Naive B cell (primary cell): Measurements from ENCODE around the gene CDK5RAP3. TPM values are rescaled to one million over a fixed set of nuclear protein-coding genes. Genes with fewer than 3 reads are reported as not detected.

Source experiments
- ATAC-seq, 2 donors: fragments of 150-1000 bp; cut with Tn5 transposase; 2 replicates each; pipeline ENCODE4 v1.10.0; 2021; ENCODE audit warnings: low read depth in 2 of 2, mild to moderate bottlenecking in 2 of 2, moderate library complexity in 2 of 2
- DNase-seq: peaks from one replicate; pipeline ENCODE4 v3.0.0; 2022
- H3K27ac Mint-ChIP-seq, 6 donors: one replicate each; pipeline ENCODE4 v1.8.0; 2020 to 2022; ENCODE audit warnings: mild to moderate bottlenecking in 6 of 6, mixed read lengths in 6 of 6, moderate library complexity in 5 of 6, inconsistent platforms in 2 of 6
- H3K27me3 Mint-ChIP-seq, 3 donors: one replicate each; pipeline ENCODE4 v1.8.0; 2021 to 2022; ENCODE audit warnings: mixed read lengths in 3 of 3, mild to moderate bottlenecking in 1 of 3
- H3K36me3 Mint-ChIP-seq, 2 donors: one replicate each; pipeline ENCODE4 v1.8.0; 2020 to 2022; ENCODE audit warnings: mixed read lengths in 2 of 2, inconsistent platforms in 1 of 2, mild to moderate bottlenecking in 1 of 2
- H3K4me1 Mint-ChIP-seq, 3 donors: one replicate each; pipeline ENCODE4 v1.8.0; 2020 to 2022; ENCODE audit warnings: mixed read lengths in 3 of 3, inconsistent platforms in 1 of 3, mild to moderate bottlenecking in 1 of 3, moderate library complexity in 1 of 3
- H3K4me3 Mint-ChIP-seq, 8 donors: one replicate each; pipeline ENCODE4 v1.8.0; 2020 to 2022; ENCODE audit warnings: mild to moderate bottlenecking in 8 of 8, mixed read lengths in 8 of 8, moderate library complexity in 8 of 8, inconsistent platforms in 2 of 8
- H3K9me3 Mint-ChIP-seq, 7 donors: one replicate each; pipeline ENCODE4 v1.8.0; 2020 to 2022; ENCODE audit warnings: mixed read lengths in 7 of 7, mild to moderate bottlenecking in 5 of 7, inconsistent platforms in 2 of 7, moderate library complexity in 1 of 7
- polyA plus RNA-seq, 6 donors: library from polyadenylated mRNA; unstranded; fragments of 300-500 nt; fragmentation: Illumina TruSeq; gene quantifications; one replicate each; pipeline ENCODE4 v1.2.3, GENCODE V29; 2021; ENCODE audit warnings: low read depth in 6 of 6

The CDK5RAP3 gene
- polyA plus RNA-seq, 6 donors from 2014 or later: 69.7 to 87.5 (median 84.0) TPM

DNA sequence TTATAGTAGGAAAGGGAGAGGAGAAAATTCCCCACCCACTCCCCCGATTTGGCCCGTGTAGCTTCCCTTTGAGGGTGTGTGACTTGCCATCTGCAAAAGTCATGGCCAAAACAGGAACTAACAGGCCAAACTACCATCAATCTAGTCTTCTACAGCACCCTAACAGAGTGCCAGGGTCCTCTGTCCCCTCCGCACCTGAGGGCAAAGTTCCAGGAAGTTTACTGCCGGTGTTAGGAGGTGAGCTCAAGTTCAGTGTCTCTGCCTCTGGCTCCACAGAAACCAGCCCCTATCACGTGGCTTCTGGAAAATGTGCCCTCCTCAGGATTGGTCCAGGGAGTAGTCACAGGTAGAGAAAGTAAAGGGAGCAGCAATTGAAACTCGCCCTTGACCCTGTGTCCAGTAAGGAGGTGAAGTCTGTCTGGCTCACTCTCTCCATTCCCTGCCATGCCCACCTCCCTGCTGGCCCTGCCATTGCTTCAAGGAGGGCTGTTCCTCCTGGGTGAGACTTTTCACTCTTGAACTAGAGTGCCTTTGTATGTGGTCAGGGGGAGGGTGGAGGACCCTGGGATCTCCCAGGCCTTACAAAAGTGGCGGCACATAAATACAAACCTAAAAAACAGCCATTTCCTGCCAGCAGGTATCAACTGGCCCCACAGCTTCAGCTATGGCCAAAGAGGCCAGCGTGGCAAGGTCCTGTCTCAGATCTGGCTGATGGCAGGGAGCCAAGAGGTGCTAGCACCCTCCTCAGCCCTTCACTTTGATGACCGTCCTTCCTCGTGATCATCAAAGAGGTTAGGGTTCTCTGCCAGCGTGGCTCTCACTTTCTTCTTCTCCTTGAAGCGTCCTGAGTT lies 18.5 kb upstream of the CDK5RAP3 start:
- DNase-seq (no peak), ATAC-seq (no peak)
- Mint-ChIP-seq H3K4me3 (no peak overlapping the region), H3K27me3 (no peaks in the 10 kb centered on the region), H3K9me3 (no peaks in the 10 kb centered on the region), H3K27ac (peak overlapping the region in 1 of 6 donors; percentile 24), H3K36me3 (no peaks in the 10 kb centered on the region), H3K4me1 (peaks cover 15 to 18% (median 17%) of the 10 kb centered on the region in 3 donors)

DNA sequence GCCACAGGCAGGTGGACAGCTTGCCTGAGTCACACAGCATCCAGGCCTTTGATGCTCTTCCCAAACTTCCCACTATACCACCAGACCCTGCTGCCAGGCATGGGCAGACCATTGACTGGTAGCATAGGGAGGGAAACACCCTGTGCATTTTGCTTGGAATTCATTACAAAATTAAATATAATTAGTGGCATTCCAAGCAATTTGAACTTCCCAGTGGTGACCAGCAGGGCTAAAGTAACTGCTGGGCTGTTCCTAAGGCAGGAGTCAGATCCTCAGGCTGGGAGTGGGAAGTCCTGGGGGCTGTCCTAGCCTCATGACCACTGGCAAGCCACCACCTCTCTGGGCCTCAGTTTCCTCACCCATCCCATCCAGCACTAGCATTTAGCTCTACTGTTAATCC lies 17.0 kb upstream of the CDK5RAP3 start:
- H3K27me3 Mint-ChIP-seq: no peaks in the 10 kb centered on the region
- no peak for DNase-seq
- H3K9me3 Mint-ChIP-seq: no peaks in the 10 kb centered on the region
- H3K4me3 Mint-ChIP-seq: no peak overlapping the region
- no peaks in the 10 kb centered on the region for H3K36me3 Mint-ChIP-seq
- H3K27ac Mint-ChIP-seq: no peak overlapping the region
- H3K4me1 Mint-ChIP-seq: peaks cover 12 to 14% (median 13%) of the 10 kb centered on the region in 3 donors
- ATAC-seq: no peak

DNA sequence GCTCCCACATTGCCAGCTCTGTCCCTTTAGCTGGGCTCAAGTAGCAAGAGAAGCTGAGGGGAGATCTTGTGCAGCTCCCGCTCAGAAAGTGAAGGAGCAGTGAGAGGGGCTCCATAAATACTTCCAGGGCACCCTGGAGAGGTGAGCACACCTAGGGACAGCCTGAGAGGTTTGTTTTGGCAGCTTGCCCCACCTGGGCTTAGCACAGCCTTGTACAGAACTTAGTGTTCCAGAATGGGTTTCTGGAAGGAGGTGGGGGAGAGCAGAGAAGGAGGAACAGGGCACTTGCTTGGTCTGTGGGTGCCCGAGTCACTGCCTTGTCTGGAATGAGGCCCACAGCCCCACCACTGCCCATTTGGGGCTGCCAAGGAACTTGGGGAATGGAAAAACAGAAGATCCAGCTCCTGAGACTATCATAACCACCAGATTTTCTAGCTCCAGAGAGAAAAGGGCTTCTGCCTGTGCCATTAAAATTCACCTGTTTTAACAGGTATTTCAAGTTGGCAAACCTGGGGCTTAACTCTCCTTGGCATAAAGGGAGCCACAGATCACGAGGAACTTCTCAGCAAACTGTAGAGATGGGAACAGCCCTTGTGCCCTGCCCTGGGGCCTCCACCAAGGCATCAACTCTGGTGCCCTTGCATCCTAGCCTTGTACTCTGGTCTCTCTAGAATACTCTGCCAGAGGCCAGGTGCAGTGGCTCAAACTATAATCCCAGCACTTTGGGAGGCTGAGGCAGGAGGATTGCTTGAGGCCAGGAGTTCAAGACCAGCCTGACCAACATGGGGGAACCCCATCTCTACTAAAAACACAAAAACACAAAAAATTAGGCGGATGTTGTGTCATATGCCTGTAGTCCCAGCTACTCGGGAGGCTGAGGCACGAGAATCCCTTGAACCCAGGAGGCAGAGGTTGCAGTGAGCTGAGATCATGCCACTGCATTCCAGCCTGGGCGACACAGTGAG lies 15.1 kb upstream of the CDK5RAP3 start:
- ATAC-seq: no peak
- no peaks in the 10 kb centered on the region for H3K4me1 Mint-ChIP-seq
- no peaks in the 10 kb centered on the region for H3K27me3 Mint-ChIP-seq

DNA sequence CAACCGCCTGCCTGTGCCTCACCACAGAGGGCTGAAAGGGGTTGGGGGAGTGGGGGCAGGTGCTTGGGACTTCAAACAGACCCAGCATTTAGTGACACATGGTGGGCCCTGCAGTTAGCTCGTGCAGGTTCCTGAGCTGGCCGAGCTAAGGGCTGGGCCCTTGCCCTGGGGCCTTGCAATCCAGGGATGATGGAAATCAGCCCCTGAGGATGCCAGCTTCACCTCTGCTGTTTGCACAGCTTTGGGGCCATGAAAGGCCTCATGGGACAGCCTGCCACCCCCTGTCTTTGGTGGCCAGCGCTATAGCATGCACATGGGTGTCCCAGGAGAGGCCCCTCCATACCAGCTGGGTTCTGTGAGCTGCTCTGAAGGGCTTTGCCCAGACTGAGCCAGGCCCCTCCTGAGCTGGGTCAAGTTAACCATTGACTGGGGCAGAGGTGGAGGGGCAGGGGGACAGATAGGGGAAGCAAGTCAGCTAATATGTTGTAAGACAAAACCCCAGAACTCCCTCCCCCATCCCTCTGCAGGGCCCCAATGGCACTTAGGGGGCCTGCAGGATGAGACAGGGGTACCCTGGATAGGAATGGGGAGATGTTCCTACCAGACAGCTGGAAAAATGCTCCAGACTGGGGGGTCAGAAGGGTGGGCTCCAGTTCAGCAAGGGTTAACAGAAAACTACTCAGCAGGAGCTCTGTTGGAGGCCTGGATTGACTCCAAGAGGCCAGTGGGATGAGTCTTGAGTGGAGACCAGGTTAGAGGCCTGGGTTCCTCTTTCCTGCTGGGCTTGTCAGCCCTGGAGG lies 13.9 kb upstream of the CDK5RAP3 start:
- Mint-ChIP-seq H3K36me3 (no peaks in the 10 kb centered on the region), H3K4me3 (no peak overlapping the region), H3K27ac (no peak overlapping the region), H3K9me3 (no peaks in the 10 kb centered on the region), H3K4me1 (no peaks in the 10 kb centered on the region), H3K27me3 (no peaks in the 10 kb centered on the region)
- ATAC-seq: no peak
- no peak for DNase-seq

More for the DNA sequence above, 15.1 kb upstream of the CDK5RAP3 start:
- no peaks in the 10 kb centered on the region for H3K36me3 Mint-ChIP-seq
- H3K27ac Mint-ChIP-seq: no peak overlapping the region
- no peaks in the 10 kb centered on the region for H3K9me3 Mint-ChIP-seq
- no peak overlapping the region for H3K4me3 Mint-ChIP-seq
- no peak for DNase-seq

DNA sequence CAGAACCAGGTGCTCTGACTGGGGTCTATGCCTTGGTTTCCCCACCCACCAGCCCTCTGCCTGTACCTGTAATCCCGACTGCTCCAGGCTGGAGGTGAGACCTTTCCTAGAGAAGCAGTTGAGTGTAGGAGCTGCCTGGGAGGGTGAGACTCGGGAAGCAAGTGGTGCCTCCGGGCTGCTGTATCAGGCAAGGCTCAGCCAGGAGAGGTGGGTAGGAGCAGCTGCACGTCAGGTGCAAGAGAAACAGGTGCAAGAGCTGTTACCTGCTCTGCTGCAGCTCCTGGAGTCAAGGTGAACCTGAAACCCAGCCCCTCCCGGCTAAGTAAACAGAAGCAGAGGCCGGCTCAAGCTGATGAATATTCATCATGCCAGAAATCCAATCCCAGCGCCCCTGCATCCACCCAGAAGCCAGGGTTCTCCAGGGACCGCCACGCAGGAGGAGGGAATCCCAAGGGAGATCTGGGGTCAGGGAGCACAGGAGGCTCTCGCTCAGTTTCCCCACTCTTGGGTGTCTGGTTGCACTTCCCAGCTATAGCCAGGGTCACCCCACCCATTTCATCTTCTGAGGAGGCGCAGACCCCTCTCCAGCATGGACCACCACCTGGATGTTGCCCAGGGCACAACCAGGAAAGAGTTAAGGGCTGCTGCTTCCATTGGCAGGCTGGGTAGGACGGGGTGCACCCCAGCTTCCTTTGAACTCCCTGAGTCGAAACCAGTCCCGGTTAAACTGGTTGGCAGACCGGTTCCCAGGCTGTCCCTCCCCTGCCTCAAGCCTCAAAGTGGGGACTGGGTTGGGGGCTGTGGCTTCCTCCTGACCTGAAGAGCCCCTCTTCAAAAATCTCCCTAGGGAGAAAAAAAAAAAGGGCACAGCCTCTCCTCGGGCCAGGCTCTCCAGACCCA lies 13.1 kb upstream of the CDK5RAP3 start, which contains the start of gene PRR15L:
Gene PRR15L (minus strand): TSS at position 293 of the 900 bp plus-strand sequence. CDS start 4,649 bp downstream, outside the sequence.
- Mint-ChIP-seq H3K36me3 (no peaks in the 10 kb centered on the region), H3K4me1 (no peaks in the 10 kb centered on the region), H3K9me3 (no peaks in the 10 kb centered on the region), H3K27me3 (no peaks in the 10 kb centered on the region), H3K27ac (no peak within 1 kb of the TSS), H3K4me3 (no peak within 1 kb of the TSS)
- DNase-seq: no peak
- no peak for ATAC-seq

DNA sequence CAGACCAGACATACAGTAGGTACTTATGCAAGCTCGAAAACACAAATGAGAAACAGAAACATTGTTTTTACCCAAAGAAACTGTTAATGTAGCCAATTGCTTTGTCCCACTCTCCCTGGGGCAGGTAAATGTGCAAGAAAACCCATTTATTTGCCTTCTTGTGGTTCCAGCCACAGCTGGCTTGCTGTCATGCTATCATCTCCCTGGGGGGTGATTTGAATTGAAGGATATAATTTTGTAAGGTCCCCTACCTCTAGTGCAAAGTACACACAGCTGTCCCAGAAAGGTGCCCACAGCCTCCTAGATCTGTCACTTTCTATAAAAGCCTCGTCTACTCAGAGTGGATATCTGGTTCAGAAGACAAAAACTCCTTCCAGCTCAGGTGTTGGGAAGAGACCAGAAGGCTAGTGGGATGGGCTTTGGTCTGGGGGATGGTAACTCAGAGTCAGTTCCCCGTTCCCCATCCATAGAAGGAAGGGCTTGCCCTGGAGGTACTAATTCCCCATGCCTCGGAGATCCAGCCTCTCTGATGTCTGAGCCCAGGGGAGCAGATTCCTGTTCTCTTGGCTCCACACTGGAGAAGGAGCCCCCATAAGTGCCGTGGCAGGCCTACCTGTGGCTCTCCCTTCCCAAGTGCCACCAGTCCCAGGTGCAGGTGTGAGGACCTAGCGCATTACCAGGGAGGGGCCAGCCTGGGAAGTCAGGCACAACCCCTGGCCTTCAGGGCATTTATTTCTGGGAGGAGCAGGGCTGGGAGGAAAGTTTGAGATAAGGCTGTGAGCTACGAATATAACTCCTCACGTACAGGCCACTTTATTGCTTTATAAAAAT lies 10.9 kb upstream of the CDK5RAP3 start:
- DNase-seq: no peak
- H3K9me3 Mint-ChIP-seq: no peaks in the 10 kb centered on the region
- H3K4me3 Mint-ChIP-seq: no peak overlapping the region
- H3K27ac Mint-ChIP-seq: peak overlapping the region in 1 of 6 donors; percentile 9
- H3K27me3 Mint-ChIP-seq: no peaks in the 10 kb centered on the region
- no peaks in the 10 kb centered on the region for H3K4me1 Mint-ChIP-seq
- ATAC-seq: no peak
- no peaks in the 10 kb centered on the region for H3K36me3 Mint-ChIP-seq

DNA sequence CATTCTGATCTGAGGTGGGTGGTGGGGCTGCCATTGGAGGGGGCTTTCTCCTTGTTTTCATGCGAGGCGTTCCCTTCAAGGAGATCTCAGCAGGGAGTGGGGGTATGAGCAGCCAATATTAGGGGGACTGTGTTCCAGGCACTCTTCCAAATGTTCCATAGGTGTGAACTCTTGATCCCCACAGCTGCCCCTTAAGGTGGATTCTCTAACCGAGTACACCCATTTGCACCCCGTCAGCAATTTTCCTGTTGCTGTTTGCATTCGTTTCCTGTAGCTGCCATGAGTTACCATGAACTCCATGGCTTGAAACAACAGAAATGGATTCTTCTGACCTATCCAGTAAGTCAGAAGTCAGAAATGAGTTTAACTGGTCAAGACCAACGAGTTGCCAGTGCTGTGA lies 9.5 kb upstream of the CDK5RAP3 start:
- Mint-ChIP-seq H3K27ac (no peak overlapping the region), H3K9me3 (no peaks in the 10 kb centered on the region), H3K4me1 (no peaks in the 10 kb centered on the region), H3K27me3 (no peaks in the 10 kb centered on the region), H3K4me3 (no peak overlapping the region), H3K36me3 (no peaks in the 10 kb centered on the region)
- DNase-seq: no peak
- ATAC-seq: no peak

DNA sequence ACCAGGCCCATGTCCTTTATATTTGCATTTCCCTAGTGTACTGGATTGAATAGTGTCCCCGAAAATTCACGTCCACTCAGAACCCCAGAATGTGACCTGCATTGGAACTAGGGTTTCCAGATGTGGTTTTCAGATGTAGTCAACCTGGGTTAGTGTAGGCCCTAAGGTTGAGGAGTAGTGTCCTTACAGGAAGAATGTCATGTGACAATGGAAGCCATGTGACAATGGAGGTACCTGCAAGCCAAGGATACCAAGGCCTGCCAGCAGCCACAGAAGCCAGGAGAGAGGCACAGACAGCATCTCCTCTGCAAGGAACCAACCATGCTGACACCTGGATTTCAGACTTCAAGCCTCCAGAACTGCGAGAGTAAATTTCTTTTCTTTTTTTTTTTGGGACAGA lies 8.0 kb upstream of the CDK5RAP3 start:
- no peaks in the 10 kb centered on the region for H3K36me3 Mint-ChIP-seq
- H3K9me3 Mint-ChIP-seq: no peaks in the 10 kb centered on the region
- DNase-seq (no peak), ATAC-seq (no peak)
- no peaks in the 10 kb centered on the region for H3K4me1 Mint-ChIP-seq
- H3K27me3 Mint-ChIP-seq: no peaks in the 10 kb centered on the region
- H3K27ac Mint-ChIP-seq: no peak overlapping the region
- H3K4me3 Mint-ChIP-seq: no peak overlapping the region

DNA sequence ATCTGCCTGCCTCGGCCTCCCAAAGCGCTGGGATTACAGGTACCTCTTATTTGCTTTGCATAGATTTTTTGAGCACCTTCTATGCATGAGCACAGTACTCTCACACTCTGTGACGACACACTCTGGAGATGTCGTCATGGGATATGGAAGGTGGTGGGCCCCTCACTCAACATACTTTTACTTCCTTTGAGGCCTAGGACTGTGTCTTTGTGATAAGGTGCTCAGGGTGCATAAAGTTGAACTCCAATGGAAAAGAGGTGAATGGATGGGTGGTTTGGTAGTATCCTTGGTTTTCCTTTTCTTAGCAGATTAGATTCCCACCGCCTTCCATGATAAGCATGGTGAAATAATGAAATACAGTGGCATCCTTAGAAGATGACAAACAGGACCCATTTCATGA lies 6.1 kb upstream of the CDK5RAP3 start:
- no peak for ATAC-seq
- Mint-ChIP-seq H3K4me1 (peaks cover 4% of the 10 kb centered on the region in 3 donors), H3K9me3 (no peaks in the 10 kb centered on the region), H3K27ac (no peak overlapping the region), H3K27me3 (peaks cover 0 to 5% (median 0%) of the 10 kb centered on the region in 3 donors), H3K36me3 (no peaks in the 10 kb centered on the region), H3K4me3 (no peak overlapping the region)
- no peak for DNase-seq

DNA sequence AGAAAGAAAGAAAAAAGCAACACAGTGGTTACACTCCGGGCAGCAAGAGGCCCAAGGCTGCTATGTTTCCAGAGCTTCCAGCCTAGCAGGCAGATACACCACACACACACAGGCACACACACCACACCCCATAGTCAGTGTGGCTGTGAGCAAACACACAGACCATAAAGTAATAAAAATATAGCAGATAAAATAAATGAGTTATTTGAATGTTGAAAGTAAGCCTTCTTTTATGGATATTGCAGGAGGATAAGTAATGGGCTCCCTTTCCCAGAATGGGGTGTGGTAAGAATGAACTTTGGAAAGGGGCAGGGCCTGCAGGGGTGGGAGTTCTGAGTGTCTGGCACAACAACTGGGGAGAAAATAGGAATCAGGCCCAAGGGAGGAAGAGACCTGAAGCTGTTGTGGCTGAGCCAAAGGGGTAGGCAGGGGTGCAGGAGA lies 4.8 kb upstream of the CDK5RAP3 start:
- Mint-ChIP-seq H3K4me3 (no peak overlapping the region), H3K36me3 (no peaks in the 10 kb centered on the region), H3K4me1 (peaks cover 15 to 16% (median 16%) of the 10 kb centered on the region in 3 donors), H3K9me3 (no peaks in the 10 kb centered on the region), H3K27me3 (peaks cover 0 to 7% (median 0%) of the 10 kb centered on the region in 3 donors), H3K27ac (peak overlapping the region in 1 of 6 donors; percentile 69)
- ATAC-seq (no peak), DNase-seq (no peak)

DNA sequence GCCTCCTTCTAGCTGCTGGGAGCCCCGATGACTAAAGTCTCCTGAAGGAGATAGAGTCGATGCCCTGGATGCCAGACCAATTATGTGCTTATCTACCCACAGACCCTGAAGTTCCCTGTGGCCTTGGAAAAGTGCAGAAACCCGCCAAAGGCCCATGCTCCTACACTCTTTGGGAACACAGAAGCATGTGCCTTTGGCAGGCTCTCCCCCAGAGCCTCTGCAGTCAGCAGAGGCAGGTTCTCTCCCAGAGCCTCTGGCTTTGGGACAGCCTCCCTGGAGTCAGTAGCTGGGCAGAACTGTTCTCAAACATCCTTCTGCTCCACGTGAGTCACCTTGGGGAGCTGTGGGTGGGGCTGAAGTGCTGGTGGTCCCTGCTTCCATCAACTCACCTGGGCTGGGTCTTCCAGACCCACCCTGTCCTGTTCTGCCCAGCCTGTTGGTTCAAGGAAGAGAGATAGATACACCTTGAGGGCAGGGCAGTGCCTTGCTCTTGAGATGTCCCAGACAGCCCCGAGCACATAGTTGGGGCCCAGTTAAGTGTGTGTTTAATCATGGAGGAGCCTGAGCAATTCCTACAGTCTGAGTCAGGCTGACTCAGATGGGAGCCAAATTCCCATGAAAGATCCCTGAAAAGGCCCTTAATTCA lies 3.2 kb upstream of the CDK5RAP3 start:
- H3K9me3 Mint-ChIP-seq: no peaks in the 10 kb centered on the region
- no peak overlapping the region for H3K27ac Mint-ChIP-seq
- H3K36me3 Mint-ChIP-seq: no peaks in the 10 kb centered on the region
- peaks cover 0 to 7% (median 0%) of the 10 kb centered on the region in 3 donors for H3K27me3 Mint-ChIP-seq
- no peak for DNase-seq
- no peak for ATAC-seq
- peaks cover 18 to 28% (median 24%) of the 10 kb centered on the region in 3 donors for H3K4me1 Mint-ChIP-seq
- peak overlapping the region in 1 of 8 donors; percentile 21 for H3K4me3 Mint-ChIP-seq
